ENCODE data around the gene QSOX1.

QSOX1 gene

DNA sequence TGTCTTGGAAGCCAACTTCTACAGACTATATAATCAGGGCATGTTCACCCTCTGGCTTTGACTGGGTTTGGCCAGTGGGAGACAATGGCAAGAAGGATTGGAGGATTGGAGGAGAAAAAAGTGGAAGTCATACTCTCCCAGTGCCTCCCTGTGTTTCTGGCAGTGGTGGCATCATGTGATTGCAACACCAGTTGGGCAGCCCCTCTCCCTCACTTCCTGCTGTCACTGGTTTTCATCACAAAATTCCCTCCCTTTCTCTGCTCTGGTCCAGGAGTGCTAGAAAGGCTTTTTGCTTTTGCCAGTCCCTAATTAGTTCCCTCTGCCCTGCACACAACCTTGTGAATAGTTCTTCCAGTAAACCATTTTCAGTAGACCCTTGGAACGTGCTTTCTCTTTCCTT, 3.7 kb upstream of the QSOX1 start:
- no peak for DNase-seq

DNA sequence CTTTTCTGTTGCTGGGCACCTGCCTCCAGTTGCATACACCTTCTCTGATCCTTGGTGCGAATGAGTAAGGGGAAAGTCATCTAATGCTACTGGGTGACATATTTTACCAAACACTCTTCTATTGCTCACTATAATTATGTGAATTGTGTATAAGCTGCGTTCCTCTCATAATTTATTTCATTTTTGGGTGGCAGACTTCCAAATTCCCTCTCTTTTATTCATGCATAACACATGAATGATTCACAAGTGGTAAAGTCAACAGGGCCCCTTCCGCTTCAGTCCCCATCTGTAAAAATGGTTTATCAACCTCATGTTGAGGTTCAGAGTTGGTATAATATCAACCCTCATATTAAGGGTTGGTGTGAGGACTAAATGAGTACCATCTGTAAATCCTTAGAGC, 3.2 kb upstream of the QSOX1 start:
- DNase-seq = no peak

GRCh38 chr1:180152588-180152987, 2.1 kb upstream of the QSOX1 start:
- DNase-seq = no peak

- DNase-seq = no peak
These were observed 1.6 kb upstream of the QSOX1 start for GRCh38 chr1:180153032-180153431.

GRCh38 chr1:180154003-180154324, 705 bp upstream of the QSOX1 start:
- DNase-seq = peak; percentile 63

- no peak for DNase-seq
These were observed 563 bp downstream of the QSOX1 start for GRCh38 chr1:180155182-180155682.

DNA sequence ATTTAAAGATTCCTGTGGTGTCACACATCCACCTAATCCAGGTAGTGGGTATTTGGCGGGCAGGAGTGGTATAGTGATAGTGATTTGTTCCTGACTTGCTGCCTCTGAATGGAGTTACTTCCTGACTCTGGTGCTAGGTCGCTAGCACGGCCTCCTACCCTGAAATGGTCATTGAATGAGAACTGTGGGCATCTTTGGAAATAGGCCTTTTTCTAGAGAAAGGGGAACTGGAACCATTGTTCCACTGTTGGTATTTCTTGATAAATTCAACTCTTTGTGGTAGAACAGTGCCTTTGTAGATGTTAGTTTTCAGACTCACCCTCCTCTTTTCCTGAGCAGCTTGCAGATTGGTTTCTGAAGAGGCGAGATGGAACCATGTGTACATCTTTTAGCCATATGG, 1.5 kb downstream of the QSOX1 start:
- no peak for DNase-seq

DNA sequence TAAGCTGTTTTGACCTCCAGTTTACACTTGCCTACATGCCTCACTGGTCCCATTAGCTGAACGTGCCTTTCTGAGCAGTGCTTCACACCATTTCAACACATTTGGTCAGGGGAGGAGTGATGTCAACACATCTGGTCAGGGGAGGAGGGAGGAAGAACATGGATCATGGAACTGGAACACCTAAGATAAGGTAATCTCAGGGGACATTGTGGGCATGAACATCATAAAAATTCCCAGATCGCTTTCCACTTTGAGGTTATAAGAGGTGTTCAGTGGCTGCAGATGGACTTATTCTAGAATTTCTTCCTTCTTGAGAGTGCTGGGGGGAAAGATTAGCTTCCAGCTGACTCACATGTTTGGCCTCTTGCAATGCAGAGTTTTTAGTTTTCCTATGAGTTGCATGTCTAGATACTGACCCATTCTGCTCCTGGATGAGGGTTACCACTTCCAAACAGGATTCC, 2.0 kb downstream of the QSOX1 start:
- no peak for DNase-seq

DNA sequence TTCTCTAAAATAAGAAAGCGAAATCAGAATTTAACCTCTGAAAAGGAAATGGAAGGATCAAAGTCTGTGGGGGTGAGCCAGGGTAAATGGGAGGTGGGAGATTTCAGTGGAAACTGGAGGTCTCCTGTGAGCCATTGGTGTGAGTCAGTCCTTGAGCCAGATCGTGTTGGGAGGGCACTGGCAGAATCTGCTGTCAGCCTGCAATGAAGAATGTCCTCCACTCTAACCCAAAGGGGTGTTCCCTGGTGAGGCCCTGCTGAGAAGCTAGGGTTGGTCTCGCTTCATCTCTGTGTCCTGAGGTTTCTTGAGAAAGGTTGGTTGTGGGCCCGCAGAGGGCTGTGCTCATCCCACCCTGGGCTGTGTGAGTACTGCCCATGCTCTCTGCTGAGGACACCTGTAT, 2.4 kb downstream of the QSOX1 start:
- no peak for DNase-seq

DNA sequence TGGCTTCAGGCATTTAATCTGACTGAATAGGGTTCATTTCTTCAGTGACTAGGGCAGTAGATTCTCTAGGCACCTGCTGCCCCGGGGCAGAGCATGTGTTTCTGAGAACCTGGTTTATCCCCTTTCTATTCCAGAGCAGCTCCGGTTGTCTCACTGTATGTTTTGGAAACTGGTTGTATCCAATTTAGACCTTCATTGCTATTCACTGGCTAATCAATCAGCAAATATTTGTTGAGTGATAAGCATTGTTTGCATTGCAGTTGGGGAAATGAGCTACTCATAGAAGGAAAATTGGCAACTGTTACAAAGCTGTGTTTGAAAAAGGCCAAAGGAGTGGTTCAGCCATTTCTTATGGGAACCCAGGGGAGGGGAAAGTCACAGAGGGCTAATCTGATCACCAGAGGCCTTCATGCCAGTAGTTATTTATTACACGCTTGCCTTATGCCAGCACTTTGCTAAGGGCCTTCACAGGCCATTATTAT, 2.9 kb downstream of the QSOX1 start:
- no peak for DNase-seq

- DNase-seq = no peak
These were observed 3.8 kb downstream of the QSOX1 start for GRCh38 chr1:180158149-180159147.

- DNase-seq = no peak
These were observed 5.7 kb downstream of the QSOX1 start for GRCh38 chr1:180160357-180160756.

DNA sequence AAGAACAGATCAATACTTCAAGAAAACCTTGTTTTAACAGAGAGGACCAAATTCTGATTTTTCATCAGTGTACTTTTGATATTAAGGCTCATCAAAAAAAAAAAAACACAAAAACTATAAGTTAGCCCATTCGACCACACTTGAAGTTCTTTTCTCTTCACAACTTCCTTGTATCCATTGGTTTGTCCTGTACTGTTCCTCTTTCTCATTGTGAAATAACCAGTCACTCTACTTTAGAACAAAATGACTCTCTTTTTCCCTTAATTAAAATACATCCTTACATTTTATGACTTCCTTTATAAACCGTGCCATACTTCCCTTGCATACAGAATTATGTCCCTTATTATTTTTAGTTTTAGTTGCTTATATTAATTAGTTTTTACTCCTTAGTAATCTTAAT, 8.4 kb downstream of the QSOX1 start:
- DNase-seq = no peak

- DNase-seq = no peak
These were observed 10.4 kb downstream of the QSOX1 start for GRCh38 chr1:180165096-180165495.

DNA sequence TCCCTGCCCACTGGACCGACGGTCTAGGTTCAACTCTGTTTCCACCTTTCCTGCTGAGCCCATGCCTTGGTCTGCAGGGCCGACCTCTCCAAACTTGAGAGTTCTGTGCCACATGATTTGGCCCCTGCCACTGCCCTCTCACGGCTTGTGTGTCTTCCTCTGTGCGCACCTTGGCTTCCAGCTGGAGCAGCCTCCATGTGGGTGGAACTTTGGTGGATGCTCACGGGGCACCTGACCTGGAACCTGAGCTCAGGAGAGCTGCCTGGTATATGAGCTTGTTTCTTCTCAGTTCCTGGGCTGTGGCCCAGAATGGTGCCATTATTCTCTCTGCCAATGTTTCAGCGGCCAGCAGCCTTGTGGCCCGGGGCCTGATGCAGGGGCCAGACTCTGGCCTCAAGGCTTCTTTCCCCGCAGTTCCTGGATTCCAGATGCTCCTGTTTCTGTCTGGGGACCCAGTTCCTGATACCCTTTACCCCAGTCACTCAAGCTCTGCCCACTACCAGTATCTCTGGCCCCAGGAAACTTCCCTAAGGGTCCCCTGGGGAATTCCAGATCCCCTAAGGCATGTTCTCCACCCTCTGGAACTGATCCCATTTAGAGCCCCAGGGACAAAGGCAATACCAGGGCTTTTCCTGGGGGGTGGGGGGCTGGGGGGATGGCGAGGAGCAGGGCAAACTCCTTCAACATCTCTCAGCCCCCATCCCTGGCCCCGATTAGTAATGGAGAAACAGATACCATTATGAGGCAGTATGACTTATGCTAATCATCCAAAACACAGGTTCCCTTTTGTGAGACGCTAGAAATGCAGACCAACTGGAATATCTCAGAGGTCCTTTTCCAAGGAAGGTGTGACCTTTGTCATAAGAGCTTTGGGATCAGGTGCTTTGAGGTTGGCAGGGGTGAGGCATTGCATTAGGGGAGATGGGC, 11.1 kb downstream of the QSOX1 start:
- peak; percentile 28 for DNase-seq

DNA sequence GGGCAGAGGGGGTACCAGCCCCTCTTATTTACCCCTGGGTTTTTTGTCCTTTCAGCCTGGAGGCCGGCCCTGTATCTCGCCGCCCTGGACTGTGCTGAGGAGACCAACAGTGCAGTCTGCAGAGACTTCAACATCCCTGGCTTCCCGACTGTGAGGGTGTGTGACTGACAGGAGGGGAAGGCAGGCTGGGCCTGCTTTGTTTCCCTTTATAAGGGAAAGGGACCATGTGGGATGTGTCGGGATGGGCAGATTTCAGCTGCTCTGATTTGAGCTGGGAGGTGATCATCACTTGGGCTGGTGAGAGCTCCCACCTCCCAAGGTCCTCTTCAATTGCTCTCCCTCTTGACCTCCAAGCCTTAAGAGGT, 11.7 kb downstream of the QSOX1 start:
- DNase-seq = no peak

DNA sequence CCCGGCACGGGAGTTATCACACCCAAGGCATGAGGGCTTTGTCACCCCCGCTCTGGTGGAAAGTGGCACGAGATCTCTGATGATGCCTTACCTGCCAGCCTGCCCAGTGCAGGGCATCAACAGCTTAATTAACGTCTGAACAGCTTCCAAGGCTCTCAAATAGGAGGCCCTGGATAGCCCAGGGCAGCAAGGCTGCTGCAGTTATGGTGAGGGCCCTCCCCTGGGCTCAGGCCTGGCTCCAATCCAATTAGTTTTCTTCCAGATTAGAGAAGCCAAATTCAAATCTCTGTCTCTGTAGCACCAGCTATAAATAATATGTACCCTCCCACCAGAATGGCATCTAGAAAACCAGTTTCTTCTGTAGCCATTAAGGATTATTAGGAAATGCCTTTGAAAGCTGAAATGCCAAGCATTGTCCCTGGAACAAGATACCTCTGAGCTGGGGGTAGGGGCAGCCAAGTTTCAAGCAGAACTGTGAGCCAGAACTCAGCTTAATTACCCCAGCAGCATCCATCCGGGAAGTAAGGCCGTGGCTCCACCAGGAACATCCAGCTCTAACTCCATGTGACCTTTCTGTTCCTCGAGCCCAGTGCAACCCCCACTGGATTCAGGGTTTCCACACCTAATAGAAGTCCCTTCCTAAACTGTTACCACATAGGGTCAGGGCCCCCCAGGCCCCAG, 12.5 kb downstream of the QSOX1 start:
- no peak for DNase-seq

- DNase-seq = no peak
These were observed 13.2 kb downstream of the QSOX1 start for GRCh38 chr1:180167721-180168467.

DNA sequence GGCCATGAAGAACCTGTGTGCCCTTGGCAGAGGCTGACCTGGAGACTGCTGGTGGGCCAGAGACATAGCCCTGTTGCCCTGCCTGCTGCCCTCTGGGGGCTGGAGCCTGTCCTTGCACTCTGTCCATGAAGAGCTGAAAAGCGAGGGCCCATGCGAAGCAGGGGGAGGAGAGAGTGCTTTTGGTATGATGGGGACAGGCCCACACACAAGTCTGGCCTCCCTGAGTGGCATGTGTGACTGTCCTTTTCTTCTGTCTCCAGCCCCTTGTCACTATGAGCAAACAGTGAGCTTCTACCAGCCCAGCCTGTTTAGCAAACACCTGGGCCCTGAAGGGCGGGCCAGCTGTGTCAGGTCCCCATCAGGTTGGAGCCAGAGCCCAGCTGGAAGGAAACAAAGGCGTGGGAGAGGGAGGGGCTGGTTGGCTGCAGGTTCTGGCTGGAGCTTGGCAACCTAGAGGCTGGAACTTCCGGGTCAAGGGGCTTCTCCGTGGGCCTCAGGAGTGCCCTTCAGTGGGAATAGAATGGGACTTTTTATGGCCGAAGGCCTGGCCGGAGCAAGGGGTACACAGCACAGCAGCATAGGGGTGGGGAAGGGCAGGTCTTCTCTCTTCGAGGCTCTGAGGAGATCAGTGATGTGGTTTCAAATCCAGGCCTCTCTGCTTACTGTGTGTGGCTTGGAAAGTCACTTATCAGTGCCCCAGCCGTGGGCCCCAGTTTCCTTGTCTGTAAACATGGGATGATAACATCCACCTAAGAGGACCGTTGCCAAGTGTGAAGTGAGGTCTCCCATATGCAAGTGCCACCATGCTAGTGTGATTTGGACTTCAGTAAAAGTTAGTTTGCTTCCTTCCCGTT, 14.3 kb downstream of the QSOX1 start:
- no peak for DNase-seq

GRCh38 chr1:180169640-180170195, 15.0 kb downstream of the QSOX1 start:
- DNase-seq = no peak
